HepG2 (cell line): Measurements from ENCODE around the gene UCN2. TPM values are rescaled to one million over a fixed set of nuclear protein-coding genes. Genes with fewer than 3 reads are reported as not detected.
A peak's percentile ranks its signal among the peaks of the same experiment; 100 is the strongest.

Source experiments
- AGO2 ChIP-seq: fragments of 200-400 bp; formaldehyde crosslinking; optimal IDR thresholded peaks from 2 replicates; pipeline ENCODE3; 2017; ENCODE audit warnings: mild to moderate bottlenecking, low read depth, low read length, moderate library complexity
- BATF2 ChIP-seq: sonication (generic); formaldehyde crosslinking; IDR thresholded peaks from 2 replicates; pipeline ENCODE4 v1.8.0; 2022; ENCODE audit warnings: mild to moderate bottlenecking, missing genetic modification reagents, moderate library complexity
- HNRNPLL ChIP-seq: fragments of 200-400 bp; formaldehyde crosslinking; IDR thresholded peaks from 2 replicates; pipeline ENCODE4 v1.6.1; 2017; ENCODE audit warnings: mild to moderate bottlenecking, low read depth, low read length; ENCODE audit not compliant: poor library complexity, severe bottlenecking
- MBNL3 ChIP-seq: fragments of 250-450 bp; sonication (Bioruptor Pico); conservative IDR thresholded peaks from 2 replicates; pipeline ENCODE4 v1.8.0; 2022; ENCODE audit warnings: mild to moderate bottlenecking, inconsistent platforms
- MEF2D ChIP-seq: sonication (generic); formaldehyde crosslinking; IDR thresholded peaks from 2 replicates; pipeline ENCODE4 v1.5.1; 2020; ENCODE audit warnings: mild to moderate bottlenecking, missing genetic modification reagents
- MEIS1 ChIP-seq: sonication (generic); formaldehyde crosslinking; IDR thresholded peaks from 2 replicates; pipeline ENCODE4 v1.9.0; 2021; ENCODE audit warnings: mild to moderate bottlenecking, missing genetic modification reagents, moderate library complexity, borderline replicate concordance
- POLR2G ChIP-seq: fragments of 200-400 bp; formaldehyde crosslinking; IDR thresholded peaks from 2 replicates; pipeline ENCODE4 v1.6.1; 2018; ENCODE audit warnings: mild to moderate bottlenecking, low read depth, low read length, moderate library complexity
- RCOR2 ChIP-seq: IDR thresholded peaks from 2 replicates; pipeline ENCODE4 v1.6.1; 2016; ENCODE audit warnings: missing biosample characterization, missing genetic modification reagents
- TFDP2 ChIP-seq: sonication (generic); formaldehyde crosslinking; IDR thresholded peaks from 2 replicates; pipeline ENCODE4 v1.4.0; 2020; ENCODE audit warnings: missing genetic modification reagents
- ZNF124 ChIP-seq: sonication (generic); formaldehyde crosslinking; IDR thresholded peaks from 2 replicates; pipeline ENCODE4 v1.4.0; 2020; ENCODE audit warnings: missing genetic modification reagents
- ZNF432 ChIP-seq: sonication (generic); formaldehyde crosslinking; IDR thresholded peaks from 2 replicates; pipeline ENCODE4 v1.5.0; 2020; ENCODE audit warnings: missing genetic modification reagents, mild to moderate bottlenecking, borderline replicate concordance
- ZNF629 ChIP-seq: sonication (generic); formaldehyde crosslinking; conservative IDR thresholded peaks from 2 replicates; pipeline ENCODE4 v1.5.0; 2020; ENCODE audit warnings: missing genetic modification reagents
- ZNF713 ChIP-seq: sonication (generic); formaldehyde crosslinking; IDR thresholded peaks from 2 replicates; pipeline ENCODE4 v1.4.0; 2020; ENCODE audit warnings: mild to moderate bottlenecking, missing genetic modification reagents
- ZNF746 ChIP-seq: sonication (generic); formaldehyde crosslinking; IDR thresholded peaks from 2 replicates; pipeline ENCODE4 v1.8.0; 2022; ENCODE audit warnings: mild to moderate bottlenecking, missing genetic modification reagents
- ZNF776 ChIP-seq: sonication (generic); formaldehyde crosslinking; IDR thresholded peaks from 2 replicates; pipeline ENCODE4 v1.4.0; 2020; ENCODE audit warnings: mild to moderate bottlenecking, missing genetic modification reagents
- polyA plus RNA-seq, 8 experiments: library from polyadenylated mRNA; depleted of rRNA in 3 of 8; stranded (reverse) in 7 of 8; unstranded in 1 of 8; fragments of >200 nt; fragmentation: Illumina TruSeq in 4 of 8; extraction: Trizol in 4 of 8; gene quantifications; 2 replicates each; pipeline versions ENCODE4 v1.2.1 to v1.2.3, GENCODE V29; 2011 to 2016; ENCODE audit warnings: low read depth in 4 of 8, missing spikeins in 1 of 8, mixed read lengths in 1 of 8; ENCODE audit not compliant: insufficient read depth in 1 of 8
- total RNA-seq, 5 experiments: library from RNA; depleted of rRNA; stranded (reverse); fragments of >200 nt; fragmentation: Illumina TruSeq; extraction: Trizol; gene quantifications; 2 replicates each; pipeline ENCODE4 v1.2.3, GENCODE V29; 2016; ENCODE audit warnings: low read depth in 1 of 5
- TF ChIP-seq, protein P1 (sequence below): sonication (generic); formaldehyde crosslinking; IDR thresholded peaks from 2 replicates; pipeline ENCODE4 v1.9.0; 2021; ENCODE audit warnings: missing genetic modification reagents, borderline replicate concordance
- TF ChIP-seq, protein P2 (sequence below), 2 experiments: sonication (generic) in 1 of 2; formaldehyde crosslinking in 1 of 2; IDR thresholded peaks; 2 replicates each; pipeline versions ENCODE4 v1.6.1 to v1.9.0; 2014 to 2022; ENCODE audit warnings: antibody characterized with exemption in 1 of 2, borderline replicate concordance in 1 of 2, inconsistent platforms in 1 of 2, low read depth in 1 of 2, missing genetic modification reagents in 1 of 2

The UCN2 gene
- total and polyA plus RNA-seq, 2 of the 13 experiments (the other 11 are each of a cell fraction or from before 2014, with no cell fraction given), result 0.07 to 1.5 TPM

GRCh38 chr3:48609088-48610005, 45.8 kb upstream of the UCN2 start, which contains the start of gene UQCRC1 (continued):
- TF ChIP-seq, protein P1, sequence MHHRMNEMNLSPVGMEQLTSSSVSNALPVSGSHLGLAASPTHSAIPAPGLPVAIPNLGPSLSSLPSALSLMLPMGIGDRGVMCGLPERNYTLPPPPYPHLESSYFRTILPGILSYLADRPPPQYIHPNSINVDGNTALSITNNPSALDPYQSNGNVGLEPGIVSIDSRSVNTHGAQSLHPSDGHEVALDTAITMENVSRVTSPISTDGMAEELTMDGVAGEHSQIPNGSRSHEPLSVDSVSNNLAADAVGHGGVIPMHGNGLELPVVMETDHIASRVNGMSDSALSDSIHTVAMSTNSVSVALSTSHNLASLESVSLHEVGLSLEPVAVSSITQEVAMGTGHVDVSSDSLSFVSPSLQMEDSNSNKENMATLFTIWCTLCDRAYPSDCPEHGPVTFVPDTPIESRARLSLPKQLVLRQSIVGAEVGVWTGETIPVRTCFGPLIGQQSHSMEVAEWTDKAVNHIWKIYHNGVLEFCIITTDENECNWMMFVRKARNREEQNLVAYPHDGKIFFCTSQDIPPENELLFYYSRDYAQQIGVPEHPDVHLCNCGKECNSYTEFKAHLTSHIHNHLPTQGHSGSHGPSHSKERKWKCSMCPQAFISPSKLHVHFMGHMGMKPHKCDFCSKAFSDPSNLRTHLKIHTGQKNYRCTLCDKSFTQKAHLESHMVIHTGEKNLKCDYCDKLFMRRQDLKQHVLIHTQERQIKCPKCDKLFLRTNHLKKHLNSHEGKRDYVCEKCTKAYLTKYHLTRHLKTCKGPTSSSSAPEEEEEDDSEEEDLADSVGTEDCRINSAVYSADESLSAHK (CRISPR knock-in tag), result no peak
- peak; percentile 90 for TF ChIP-seq HNRNPLL
- no peak for TF ChIP-seq MBNL3 (CRISPR knock-in tag)
- TF ChIP-seq ZNF713, result 0 out of 2 replicates have a peak, but pooled peaks have one; percentile 55
- 0 out of 2 replicates have a peak, but pooled peaks have one; percentile 6 for TF ChIP-seq ZNF629 (CRISPR knock-in tag)
- TF ChIP-seq, protein P2, sequence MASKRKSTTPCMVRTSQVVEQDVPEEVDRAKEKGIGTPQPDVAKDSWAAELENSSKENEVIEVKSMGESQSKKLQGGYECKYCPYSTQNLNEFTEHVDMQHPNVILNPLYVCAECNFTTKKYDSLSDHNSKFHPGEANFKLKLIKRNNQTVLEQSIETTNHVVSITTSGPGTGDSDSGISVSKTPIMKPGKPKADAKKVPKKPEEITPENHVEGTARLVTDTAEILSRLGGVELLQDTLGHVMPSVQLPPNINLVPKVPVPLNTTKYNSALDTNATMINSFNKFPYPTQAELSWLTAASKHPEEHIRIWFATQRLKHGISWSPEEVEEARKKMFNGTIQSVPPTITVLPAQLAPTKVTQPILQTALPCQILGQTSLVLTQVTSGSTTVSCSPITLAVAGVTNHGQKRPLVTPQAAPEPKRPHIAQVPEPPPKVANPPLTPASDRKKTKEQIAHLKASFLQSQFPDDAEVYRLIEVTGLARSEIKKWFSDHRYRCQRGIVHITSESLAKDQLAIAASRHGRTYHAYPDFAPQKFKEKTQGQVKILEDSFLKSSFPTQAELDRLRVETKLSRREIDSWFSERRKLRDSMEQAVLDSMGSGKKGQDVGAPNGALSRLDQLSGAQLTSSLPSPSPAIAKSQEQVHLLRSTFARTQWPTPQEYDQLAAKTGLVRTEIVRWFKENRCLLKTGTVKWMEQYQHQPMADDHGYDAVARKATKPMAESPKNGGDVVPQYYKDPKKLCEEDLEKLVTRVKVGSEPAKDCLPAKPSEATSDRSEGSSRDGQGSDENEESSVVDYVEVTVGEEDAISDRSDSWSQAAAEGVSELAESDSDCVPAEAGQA (IDR thresholded peaks at IDR 0.05; ENCODE audit: low read depth), result peak; percentile 77
- TF ChIP-seq, protein P2 (CRISPR knock-in tag; IDR thresholded peaks at IDR 0.05; ENCODE audit: borderline replicate concordance), result no peak
- TF ChIP-seq POLR2G, result peak; percentile 94
- TF ChIP-seq ZNF432 (CRISPR knock-in tag), result no peak
- peak; percentile 99 for TF ChIP-seq ZNF776 (CRISPR knock-in tag)
- TF ChIP-seq RCOR2, result peak; percentile 65; the same call in 1 of the 2 replicates
- peak; percentile 73; the same call in 1 of the 2 replicates for TF ChIP-seq MEIS1
- 0 out of 2 replicates have a peak, but pooled peaks have one; percentile 50 for TF ChIP-seq ZNF124 (CRISPR knock-in tag)
- no peak for TF ChIP-seq BATF2
- peak; percentile 69 for TF ChIP-seq AGO2
- peak; percentile 78 for TF ChIP-seq TFDP2 (CRISPR knock-in tag)
- TF ChIP-seq ZNF746, result 0 out of 2 replicates have a peak, but pooled peaks have one; percentile 55
- TF ChIP-seq MEF2D (CRISPR knock-in tag), result peak; percentile 85
